SK-N-SH treated with all-trans-retinoic acid at 6 μM for 48 hours (cell line): Measurements from ENCODE around the gene ARHGEF7.

Source experiments
- ATAC-seq: fragments of 200-7000 bp; cut with Tn5 transposase; 3 replicates; pipeline ENCODE4 v1.9.1; 2020; ENCODE audit warnings: mild to moderate bottlenecking, moderate library complexity
- ARNTL ChIP-seq: fragments of 450-650 bp; formaldehyde crosslinking; IDR thresholded peaks from 2 replicates; pipeline ENCODE4 v1.5.0; 2020; ENCODE audit warnings: low read depth, mild to moderate bottlenecking, moderate library complexity, borderline replicate concordance
- BACH2 ChIP-seq: fragments of 250-450 bp; sonication (Bioruptor Pico); IDR thresholded peaks from 2 replicates; pipeline ENCODE4 v1.9.0; 2021; ENCODE audit warnings: mild to moderate bottlenecking, borderline replicate concordance
- CSDC2 ChIP-seq: fragments of 250-450 bp; sonication (Bioruptor Pico); IDR thresholded peaks from 2 replicates; pipeline ENCODE4 v1.5.0; 2020; ENCODE audit warnings: mild to moderate bottlenecking, moderate library complexity
- ESRRG ChIP-seq: fragments of 250-450 bp; sonication (Bioruptor Pico); IDR thresholded peaks from 2 replicates; pipeline ENCODE4 v1.6.1; 2021; ENCODE audit warnings: mild to moderate bottlenecking
- GLIS3 ChIP-seq: fragments of 250-450 bp; sonication (Bioruptor Pico); IDR thresholded peaks from 2 replicates; pipeline ENCODE4 v1.5.0; 2020; ENCODE audit warnings: mild to moderate bottlenecking, moderate library complexity
- ISL1 ChIP-seq: fragments of 250-450 bp; sonication (Bioruptor Pico); IDR thresholded peaks from 2 replicates; pipeline ENCODE4 v2.1.2; 2022; ENCODE audit warnings: mild to moderate bottlenecking, moderate library complexity
- OSR1 ChIP-seq: fragments of 250-450 bp; sonication (Bioruptor Pico); IDR thresholded peaks from 2 replicates; pipeline ENCODE4 v1.8.0; 2022; ENCODE audit warnings: moderate library complexity, mild to moderate bottlenecking, inconsistent platforms
- RARB ChIP-seq: fragments of 250-450 bp; sonication (Bioruptor Pico); IDR thresholded peaks from 2 replicates; pipeline ENCODE4 v1.8.0; 2021; ENCODE audit warnings: mild to moderate bottlenecking, moderate library complexity
- SNAI2 ChIP-seq: fragments of 250-450 bp; sonication (Bioruptor Pico); IDR thresholded peaks from 2 replicates; pipeline ENCODE4 v1.5.0; 2020; ENCODE audit warnings: mild to moderate bottlenecking, moderate library complexity
- TCF4 ChIP-seq: fragments of 250-450 bp; sonication (Bioruptor Pico); IDR thresholded peaks from 2 replicates; pipeline ENCODE4 v1.8.0; 2021; ENCODE audit warnings: mild to moderate bottlenecking, moderate library complexity, borderline replicate concordance
- TOX ChIP-seq: fragments of 250-450 bp; sonication (Bioruptor Pico); IDR thresholded peaks from 2 replicates; pipeline ENCODE4 v1.8.0; 2021; ENCODE audit warnings: mild to moderate bottlenecking, moderate library complexity, borderline replicate concordance
- ZC3H10 ChIP-seq: fragments of 250-450 bp; sonication (Bioruptor Pico); IDR thresholded peaks from 2 replicates; pipeline ENCODE4 v1.5.1; 2021; ENCODE audit warnings: mild to moderate bottlenecking, moderate library complexity
- ZFP30 ChIP-seq: fragments of 450-650 bp; formaldehyde crosslinking; IDR thresholded peaks from 2 replicates; pipeline ENCODE4 v1.5.0; 2022; ENCODE audit warnings: mild to moderate bottlenecking, moderate library complexity
- ZNF565 ChIP-seq: fragments of 450-650 bp; formaldehyde crosslinking; conservative IDR thresholded peaks from 2 replicates; pipeline ENCODE4 v1.5.0; 2020; ENCODE audit warnings: low read depth, mild to moderate bottlenecking, moderate library complexity
- ZNF70 ChIP-seq: fragments of 450-650 bp; formaldehyde crosslinking; IDR thresholded peaks from 2 replicates; pipeline ENCODE4 v1.5.0; 2020; ENCODE audit warnings: mild to moderate bottlenecking, moderate library complexity
- ZNF8 ChIP-seq: fragments of 450-650 bp; formaldehyde crosslinking; IDR thresholded peaks from 2 replicates; pipeline ENCODE4 v1.5.0; 2020; ENCODE audit warnings: mild to moderate bottlenecking, moderate library complexity
- TF ChIP-seq, protein P1 (sequence below): fragments of 250-450 bp; sonication (Bioruptor Pico); IDR thresholded peaks from 2 replicates; pipeline ENCODE4 v1.8.0; 2020; ENCODE audit warnings: mild to moderate bottlenecking, moderate library complexity, borderline replicate concordance
- TF ChIP-seq, protein P2 (sequence below): fragments of 250-450 bp; sonication (Bioruptor Pico); IDR thresholded peaks from 2 replicates; pipeline ENCODE4 v1.5.0; 2020; ENCODE audit warnings: mild to moderate bottlenecking, moderate library complexity
- TF ChIP-seq, protein P3 (sequence below): fragments of 250-450 bp; sonication (Bioruptor Pico); IDR thresholded peaks from 2 replicates; pipeline ENCODE4 v1.8.0; 2021; ENCODE audit warnings: low read depth, mild to moderate bottlenecking, moderate library complexity, borderline replicate concordance
- TF ChIP-seq, protein P4 (sequence below): fragments of 250-450 bp; sonication (Bioruptor Pico); IDR thresholded peaks from 2 replicates; pipeline ENCODE4 v1.5.1; 2020; ENCODE audit warnings: low read depth, mild to moderate bottlenecking, moderate library complexity

ARHGEF7 gene

DNA sequence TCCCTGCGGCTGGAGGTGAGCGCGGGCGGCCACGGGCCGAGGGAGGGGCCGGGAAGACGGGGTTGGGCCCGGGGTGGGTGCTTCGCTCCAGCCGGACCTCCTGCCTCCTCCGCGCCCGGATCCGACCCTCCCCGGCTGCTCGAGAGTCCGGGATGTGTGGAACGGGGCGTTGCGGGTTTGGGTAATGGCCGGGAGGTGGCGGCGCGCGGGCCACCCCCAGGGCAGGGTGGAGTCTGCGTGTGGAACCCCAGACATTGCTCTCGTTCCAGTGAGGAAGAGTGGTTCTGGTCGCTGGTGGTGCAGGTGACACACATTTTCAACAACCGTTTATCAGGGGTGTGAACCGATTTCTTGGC lies 38.8 kb downstream of the ARHGEF7 start:
- TF ChIP-seq ESRRG (CRISPR knock-in tag) (no peak), ISL1 (CRISPR knock-in tag) (no peak), TOX (CRISPR knock-in tag) (no peak), TCF4 (CRISPR knock-in tag) (no peak), BACH2 (CRISPR knock-in tag) (no peak), ZNF70 (CRISPR knock-in tag) (no peak), ZFP30 (CRISPR knock-in tag) (no peak), ARNTL (CRISPR knock-in tag) (no peak), ZC3H10 (no peak), OSR1 (CRISPR knock-in tag) (no peak), GLIS3 (CRISPR knock-in tag) (no peak), CSDC2 (CRISPR knock-in tag) (no peak), ZNF565 (CRISPR knock-in tag) (no peak), ZNF8 (no peak)
- TF ChIP-seq, protein P1, sequence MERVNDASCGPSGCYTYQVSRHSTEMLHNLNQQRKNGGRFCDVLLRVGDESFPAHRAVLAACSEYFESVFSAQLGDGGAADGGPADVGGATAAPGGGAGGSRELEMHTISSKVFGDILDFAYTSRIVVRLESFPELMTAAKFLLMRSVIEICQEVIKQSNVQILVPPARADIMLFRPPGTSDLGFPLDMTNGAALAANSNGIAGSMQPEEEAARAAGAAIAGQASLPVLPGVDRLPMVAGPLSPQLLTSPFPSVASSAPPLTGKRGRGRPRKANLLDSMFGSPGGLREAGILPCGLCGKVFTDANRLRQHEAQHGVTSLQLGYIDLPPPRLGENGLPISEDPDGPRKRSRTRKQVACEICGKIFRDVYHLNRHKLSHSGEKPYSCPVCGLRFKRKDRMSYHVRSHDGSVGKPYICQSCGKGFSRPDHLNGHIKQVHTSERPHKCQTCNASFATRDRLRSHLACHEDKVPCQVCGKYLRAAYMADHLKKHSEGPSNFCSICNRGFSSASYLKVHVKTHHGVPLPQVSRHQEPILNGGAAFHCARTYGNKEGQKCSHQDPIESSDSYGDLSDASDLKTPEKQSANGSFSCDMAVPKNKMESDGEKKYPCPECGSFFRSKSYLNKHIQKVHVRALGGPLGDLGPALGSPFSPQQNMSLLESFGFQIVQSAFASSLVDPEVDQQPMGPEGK = no peak
- TF ChIP-seq, protein P2, sequence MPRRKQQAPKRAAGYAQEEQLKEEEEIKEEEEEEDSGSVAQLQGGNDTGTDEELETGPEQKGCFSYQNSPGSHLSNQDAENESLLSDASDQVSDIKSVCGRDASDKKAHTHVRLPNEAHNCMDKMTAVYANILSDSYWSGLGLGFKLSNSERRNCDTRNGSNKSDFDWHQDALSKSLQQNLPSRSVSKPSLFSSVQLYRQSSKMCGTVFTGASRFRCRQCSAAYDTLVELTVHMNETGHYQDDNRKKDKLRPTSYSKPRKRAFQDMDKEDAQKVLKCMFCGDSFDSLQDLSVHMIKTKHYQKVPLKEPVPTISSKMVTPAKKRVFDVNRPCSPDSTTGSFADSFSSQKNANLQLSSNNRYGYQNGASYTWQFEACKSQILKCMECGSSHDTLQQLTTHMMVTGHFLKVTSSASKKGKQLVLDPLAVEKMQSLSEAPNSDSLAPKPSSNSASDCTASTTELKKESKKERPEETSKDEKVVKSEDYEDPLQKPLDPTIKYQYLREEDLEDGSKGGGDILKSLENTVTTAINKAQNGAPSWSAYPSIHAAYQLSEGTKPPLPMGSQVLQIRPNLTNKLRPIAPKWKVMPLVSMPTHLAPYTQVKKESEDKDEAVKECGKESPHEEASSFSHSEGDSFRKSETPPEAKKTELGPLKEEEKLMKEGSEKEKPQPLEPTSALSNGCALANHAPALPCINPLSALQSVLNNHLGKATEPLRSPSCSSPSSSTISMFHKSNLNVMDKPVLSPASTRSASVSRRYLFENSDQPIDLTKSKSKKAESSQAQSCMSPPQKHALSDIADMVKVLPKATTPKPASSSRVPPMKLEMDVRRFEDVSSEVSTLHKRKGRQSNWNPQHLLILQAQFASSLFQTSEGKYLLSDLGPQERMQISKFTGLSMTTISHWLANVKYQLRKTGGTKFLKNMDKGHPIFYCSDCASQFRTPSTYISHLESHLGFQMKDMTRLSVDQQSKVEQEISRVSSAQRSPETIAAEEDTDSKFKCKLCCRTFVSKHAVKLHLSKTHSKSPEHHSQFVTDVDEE (CRISPR knock-in tag) = no peak
- ATAC-seq = peak; percentile 67

DNA sequence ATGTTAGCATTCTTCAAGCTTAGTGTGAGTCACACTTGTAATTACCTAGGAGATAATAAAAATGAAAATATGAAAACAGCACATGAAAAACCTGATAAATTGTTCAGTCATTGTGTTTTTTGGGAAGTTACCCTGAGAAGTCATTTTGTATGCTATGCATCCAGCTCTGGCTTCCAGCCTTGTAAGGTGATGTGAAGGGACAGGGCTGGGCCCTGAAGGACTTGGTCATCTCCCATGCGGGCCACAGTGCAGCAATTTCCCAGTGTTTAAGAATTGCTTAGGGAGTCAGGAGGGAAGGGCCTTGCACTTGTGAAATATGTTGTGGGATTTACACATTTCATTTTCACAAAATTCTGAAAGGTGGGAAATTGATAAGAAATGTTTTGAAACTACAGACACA lies 41.3 kb downstream of the ARHGEF7 start:
- TF ChIP-seq SNAI2 = no peak
- no peak for TF ChIP-seq ISL1 (CRISPR knock-in tag)
- no peak for TF ChIP-seq ESRRG (CRISPR knock-in tag)
- TF ChIP-seq CSDC2 (CRISPR knock-in tag) = no peak
- no peak for TF ChIP-seq TCF4 (CRISPR knock-in tag)
- TF ChIP-seq, protein P2 (CRISPR knock-in tag) = no peak
- TF ChIP-seq, protein P1 = no peak
- TF ChIP-seq, protein P3, sequence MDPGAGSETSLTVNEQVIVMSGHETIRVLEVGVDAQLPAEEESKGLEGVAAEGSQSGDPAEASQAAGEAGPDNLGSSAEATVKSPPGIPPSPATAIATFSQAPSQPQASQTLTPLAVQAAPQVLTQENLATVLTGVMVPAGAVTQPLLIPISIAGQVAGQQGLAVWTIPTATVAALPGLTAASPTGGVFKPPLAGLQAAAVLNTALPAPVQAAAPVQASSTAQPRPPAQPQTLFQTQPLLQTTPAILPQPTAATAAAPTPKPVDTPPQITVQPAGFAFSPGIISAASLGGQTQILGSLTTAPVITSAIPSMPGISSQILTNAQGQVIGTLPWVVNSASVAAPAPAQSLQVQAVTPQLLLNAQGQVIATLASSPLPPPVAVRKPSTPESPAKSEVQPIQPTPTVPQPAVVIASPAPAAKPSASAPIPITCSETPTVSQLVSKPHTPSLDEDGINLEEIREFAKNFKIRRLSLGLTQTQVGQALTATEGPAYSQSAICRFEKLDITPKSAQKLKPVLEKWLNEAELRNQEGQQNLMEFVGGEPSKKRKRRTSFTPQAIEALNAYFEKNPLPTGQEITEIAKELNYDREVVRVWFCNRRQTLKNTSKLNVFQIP (CRISPR knock-in tag) = no peak
- TF ChIP-seq ZC3H10 = no peak
- TF ChIP-seq, protein P4, sequence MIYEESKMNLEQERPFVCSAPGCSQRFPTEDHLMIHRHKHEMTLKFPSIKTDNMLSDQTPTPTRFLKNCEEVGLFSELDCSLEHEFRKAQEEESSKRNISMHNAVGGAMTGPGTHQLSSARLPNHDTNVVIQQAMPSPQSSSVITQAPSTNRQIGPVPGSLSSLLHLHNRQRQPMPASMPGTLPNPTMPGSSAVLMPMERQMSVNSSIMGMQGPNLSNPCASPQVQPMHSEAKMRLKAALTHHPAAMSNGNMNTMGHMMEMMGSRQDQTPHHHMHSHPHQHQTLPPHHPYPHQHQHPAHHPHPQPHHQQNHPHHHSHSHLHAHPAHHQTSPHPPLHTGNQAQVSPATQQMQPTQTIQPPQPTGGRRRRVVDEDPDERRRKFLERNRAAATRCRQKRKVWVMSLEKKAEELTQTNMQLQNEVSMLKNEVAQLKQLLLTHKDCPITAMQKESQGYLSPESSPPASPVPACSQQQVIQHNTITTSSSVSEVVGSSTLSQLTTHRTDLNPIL (CRISPR knock-in tag) = no peak
- no peak for TF ChIP-seq BACH2 (CRISPR knock-in tag)
- TF ChIP-seq ARNTL (CRISPR knock-in tag) = no peak
- no peak for TF ChIP-seq RARB (CRISPR knock-in tag)
- no peak for ATAC-seq
